HCT116 (cell line): ENCODE results near the gene BRD7. TPM values are rescaled to one million over a fixed set of nuclear protein-coding genes. Genes with fewer than 3 reads are reported as not detected.

Experiments used
- ATAC-seq: fragments of 200-7000 bp; cut with Tn5 transposase; 2 replicates; pipeline ENCODE4 v1.9.1; 2020; ENCODE audit warnings: mild to moderate bottlenecking, moderate library complexity
- BruUV-seq: library from RNA; stranded (reverse); fragments of 400-500 nt; replicated peaks from 2 replicates; lab custom pipeline; 2021; lab: Mats Ljungman, UMichigan
- CTCF ChIA-PET: fragments of 300-600 bp; sonication (Branson Sonifier 250); formaldehyde crosslinking; loops from one replicate; lab custom pipeline; 2021; ENCODE audit warnings: antibody characterized with exemption; lab: Charles Lee
- POLR2A ChIA-PET: fragments of 300-600, 350-600 bp; sonication (Branson Sonifier 250); formaldehyde crosslinking; loops from one replicate; lab custom pipeline; 2021; ENCODE audit warnings: antibody characterized with exemption; lab: Charles Lee
- RAD21 ChIA-PET, 2 experiments: fragments of 300-600 bp; sonication (Branson Sonifier 250); formaldehyde crosslinking; loops; one replicate each; lab custom pipeline; 2023; ENCODE audit warnings: low total read pairs in 2 of 2; ENCODE audit not compliant: uncharacterized antibody in 2 of 2, unreplicated experiment in 2 of 2, low non-redundant PET in 1 of 2; lab: Charles Lee
- DNase-seq: peaks from one replicate; pipeline ENCODE4 v3.0.0-alpha.2; 2010; ENCODE audit warnings: low read depth, low spot score
- H2AFZ ChIP-seq: fragments of 200-600 bp; shearing (Covaris generic), sonication (generic); 2 replicates; pipeline ENCODE4 v1.6.1; 2017; ENCODE audit warnings: low read depth, mixed run types, mixed read lengths, antibody characterized with exemption, low read length; ENCODE audit not compliant: poor library complexity, severe bottlenecking
- H3K27ac ChIP-seq: 2 replicates; pipeline ENCODE4 v1.5.1; 2012; ENCODE audit warnings: low read depth, low read length
- H3K27me3 ChIP-seq: fragments of 200-600 bp; sonication (generic); 2 replicates; pipeline ENCODE4 v1.6.1; 2016; ENCODE audit warnings: mixed run types, low read length, mixed read lengths; ENCODE audit not compliant: insufficient read depth
- H3K36me3 ChIP-seq, 2 experiments: fragments of 200-500 bp in 1 of 2; fragments of 200-600 bp in 1 of 2; sonication (Bioruptor generic) in 1 of 2; sonication (generic) in 1 of 2; 2 replicates each; pipeline versions ENCODE4 v1.5.1 to v1.6.1; 2014 to 2016; ENCODE audit warnings: low read length in 2 of 2, inconsistent platforms in 1 of 2, mixed read lengths in 1 of 2, mixed run types in 1 of 2; ENCODE audit not compliant: insufficient read depth in 2 of 2, control insufficient read depth in 1 of 2
- H3K4me1 ChIP-seq, 2 experiments: fragments of 200-600 bp in 1 of 2; sonication (generic) in 1 of 2; 2 replicates each; pipeline versions ENCODE4 v1.5.1 to v1.6.1; 2012 to 2017; ENCODE audit warnings: low read length in 2 of 2, inconsistent platforms in 1 of 2, mild to moderate bottlenecking in 1 of 2, mixed read lengths in 1 of 2, mixed run types in 1 of 2, moderate library complexity in 1 of 2; ENCODE audit not compliant: insufficient read depth in 2 of 2, control insufficient read depth in 1 of 2
- H3K4me2 ChIP-seq: fragments of 200-600 bp; sonication (generic); 2 replicates; pipeline ENCODE4 v1.6.1; 2017; ENCODE audit warnings: mixed run types, low read length, mixed read lengths
- H3K4me3 ChIP-seq, 2 experiments: fragments of 200-600 bp in 1 of 2; sonication (generic) in 1 of 2; replicated peaks in 1 of 2; 2 replicates each; pipeline ENCODE4 v1.5.1; 2011 to 2016; ENCODE audit warnings: low read length in 2 of 2, control low read depth in 1 of 2, low read depth in 1 of 2, mild to moderate bottlenecking in 1 of 2, mixed read lengths in 1 of 2, mixed run types in 1 of 2
- H3K79me2 ChIP-seq: fragments of 200-600 bp; sonication (generic); 2 replicates; pipeline ENCODE4 v1.6.1; 2017; ENCODE audit warnings: mild to moderate bottlenecking, mixed run types, low read length, moderate library complexity, mixed read lengths; ENCODE audit not compliant: insufficient read depth
- H3K9ac ChIP-seq: fragments of 200-600 bp; sonication (generic); 2 replicates; pipeline ENCODE4 v1.6.1; 2016; ENCODE audit warnings: low read length, mixed read lengths
- H3K9me2 ChIP-seq: fragments of 200-600 bp; sonication (generic), shearing (Covaris generic); 2 replicates; pipeline ENCODE4 v1.6.1; 2017; ENCODE audit warnings: mixed run types, mild to moderate bottlenecking, moderate library complexity; ENCODE audit not compliant: insufficient read depth
- H3K9me3 ChIP-seq, 2 experiments: fragments of 200-500 bp in 1 of 2; fragments of 200-600 bp in 1 of 2; sonication (Bioruptor generic) in 1 of 2; sonication (generic) in 1 of 2; 2 replicates each; pipeline ENCODE4 v1.6.1; 2014 to 2017; ENCODE audit warnings: low read length in 2 of 2, mixed read lengths in 2 of 2, inconsistent platforms in 1 of 2, low read depth in 1 of 2, mild to moderate bottlenecking in 1 of 2, mixed run types in 1 of 2, moderate library complexity in 1 of 2; ENCODE audit not compliant: control insufficient read depth in 1 of 2, insufficient read depth in 1 of 2
- H4K20me1 ChIP-seq: fragments of 200-600 bp; sonication (generic), shearing (Covaris generic); 2 replicates; pipeline ENCODE4 v1.6.1; 2017; ENCODE audit warnings: mixed run types, mild to moderate bottlenecking, moderate library complexity; ENCODE audit not compliant: insufficient read depth
- CBX3 ChIP-seq: IDR thresholded peaks from 2 replicates; pipeline ENCODE4 v1.6.1; 2012; ENCODE audit warnings: low read depth
- CEBPB ChIP-seq: IDR thresholded peaks from 2 replicates; pipeline ENCODE4 v1.6.1; 2012; ENCODE audit warnings: low read depth
- EGR1 ChIP-seq: IDR thresholded peaks from 2 replicates; pipeline ENCODE4 v1.6.1; 2012; ENCODE audit warnings: low read depth
- ELF1 ChIP-seq: IDR thresholded peaks from 2 replicates; pipeline ENCODE4 v1.6.1; 2012; ENCODE audit warnings: low read depth, borderline replicate concordance
- EZH2 ChIP-seq: fragments of 200-600 bp; sonication (generic); IDR thresholded peaks from 2 replicates; pipeline ENCODE4 v1.6.1; 2017; ENCODE audit warnings: antibody characterized with exemption, mixed run types
- EZH2phosphoT487 ChIP-seq: fragments of 200-600 bp; IDR thresholded peaks from 2 replicates; pipeline ENCODE4 v1.6.1; 2018; ENCODE audit warnings: antibody characterized with exemption, borderline replicate concordance
- FOSL1 ChIP-seq: IDR thresholded peaks from 2 replicates; pipeline ENCODE4 v1.6.1; 2012; ENCODE audit warnings: low read depth
- POLR2A ChIP-seq: IDR thresholded peaks from 2 replicates; pipeline ENCODE4 v1.7.0; 2011; ENCODE audit warnings: borderline replicate concordance; ENCODE audit not compliant: insufficient read depth, insufficient read length; ENCODE audit errors: extremely low read depth
- POLR2AphosphoS5 ChIP-seq: IDR thresholded peaks from 2 replicates; pipeline ENCODE4 v1.6.1; 2011; ENCODE audit warnings: mild to moderate bottlenecking, low read depth, low read length, moderate library complexity
- RAD21 ChIP-seq: IDR thresholded peaks from 2 replicates; pipeline ENCODE4 v1.6.1; 2012; ENCODE audit warnings: low read depth, mild to moderate bottlenecking
- SIN3A ChIP-seq: IDR thresholded peaks from 2 replicates; pipeline ENCODE4 v1.6.1; 2012; ENCODE audit warnings: low read depth
- SP1 ChIP-seq: IDR thresholded peaks from 2 replicates; pipeline ENCODE4 v1.6.1; 2012; ENCODE audit warnings: low read depth
- SRF ChIP-seq: IDR thresholded peaks from 2 replicates; pipeline ENCODE4 v1.6.1; 2012; ENCODE audit warnings: low read depth
- TCF7L2 ChIP-seq: IDR thresholded peaks from 2 replicates; pipeline ENCODE4 v1.7.0; 2011; ENCODE audit warnings: borderline replicate concordance, inconsistent platforms; ENCODE audit not compliant: insufficient read depth, insufficient read length; ENCODE audit errors: extremely low read depth
- ZFX ChIP-seq: fragments of 450-650 bp; IDR thresholded peaks from 2 replicates; pipeline ENCODE4 v1.6.1; 2017
- ZNF274 ChIP-seq: fragments of 200-500 bp; sonication (Bioruptor generic); IDR thresholded peaks from 2 replicates; pipeline ENCODE4 v1.6.1; 2014; ENCODE audit warnings: mild to moderate bottlenecking, low read depth, low read length, inconsistent platforms
- intact Hi-C: fragments of 100-400 bp; cut with micrococcal nuclease; formaldehyde crosslinking; loops from 2 replicates; pipeline ENCODE4 v1.10.0; 2022
- total RNA-seq: library from RNA; stranded (reverse); gene quantifications from one replicate; pipeline ENCODE4 v1.2.1, GENCODE V29; 2021; ENCODE audit not compliant: unreplicated experiment
- TF ChIP-seq, protein P1 (sequence below), 3 experiments: fragments of 200-600 bp in 1 of 3; sonication (generic) in 1 of 3; IDR thresholded peaks in 2 of 3; conservative IDR thresholded peaks in 1 of 3; 2 replicates each; pipeline ENCODE4 v1.5.1; 2012 to 2017; ENCODE audit warnings: low read depth in 2 of 3, low read length in 2 of 3, antibody characterized with exemption in 1 of 3, borderline replicate concordance in 1 of 3, control low read depth in 1 of 3, mild to moderate bottlenecking in 1 of 3, mixed read lengths in 1 of 3, mixed run types in 1 of 3, moderate library complexity in 1 of 3; ENCODE audit not compliant: insufficient read depth in 1 of 3
- TF ChIP-seq, protein P2 (sequence below): IDR thresholded peaks from 2 replicates; pipeline ENCODE4 v1.6.1; 2012
- TF ChIP-seq, protein P3 (sequence below): IDR thresholded peaks from 2 replicates; pipeline ENCODE4 v1.6.1; 2012

The BRD7 gene
- total RNA-seq, 1 experiment from 2014 or later: 85.4 TPM

DNA sequence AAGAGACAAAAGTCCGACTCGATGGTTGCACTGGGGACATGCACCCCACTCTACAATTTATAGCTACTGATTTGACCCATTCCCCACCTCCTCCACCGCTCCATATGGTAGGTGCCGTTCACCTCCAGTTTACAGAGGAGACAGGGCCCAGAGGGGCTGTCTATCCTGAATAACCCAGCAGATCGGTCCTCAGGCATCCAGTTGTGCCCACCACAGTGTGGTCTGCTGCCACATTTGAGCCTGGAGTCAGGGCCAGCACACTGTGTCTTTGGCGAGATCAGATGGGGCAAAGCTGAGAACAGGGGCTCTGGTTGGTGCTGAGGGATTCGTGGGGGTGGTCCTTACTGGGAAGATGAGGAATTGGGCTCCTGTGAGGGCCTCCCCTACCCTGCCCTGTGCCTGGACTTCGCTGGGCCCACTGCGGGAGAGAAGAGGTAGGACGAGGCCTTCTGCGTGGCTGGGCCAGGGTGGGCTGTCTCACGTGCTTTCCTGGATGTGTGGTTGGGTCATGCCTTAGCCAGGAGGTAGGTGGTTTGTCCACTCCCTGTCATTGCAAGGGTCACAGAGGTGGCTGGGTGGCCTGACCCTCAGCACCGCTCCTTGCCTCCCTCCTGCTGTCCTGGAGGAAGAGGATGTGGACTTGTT lies 99.6 kb downstream of the BRD7 start:
- 0 out of 2 replicates have a peak, but pooled peaks cover 3% of the 10 kb centered on the region for H3K79me2 ChIP-seq
- H3K9me2 ChIP-seq: no peaks in the 10 kb centered on the region
- H3K4me1 ChIP-seq: peaks cover 22 to 35% of the 10 kb centered on the region in 2 experiments
- no peaks in the 10 kb centered on the region for H3K27me3 ChIP-seq
- intact Hi-C loops: no loop called here
- DNase-seq (no peak), ATAC-seq (no peak)
- ChIA-PET CTCF (no interaction called here), RAD21 (no interaction called here), POLR2A (no interaction called here)
- H3K9ac ChIP-seq: no peak overlapping the region
- H3K27ac ChIP-seq: no peak overlapping the region
- no peaks in the 10 kb centered on the region for H3K36me3 ChIP-seq
- BruUV-seq: no TSS peak
- no peak overlapping the region for H3K4me3 ChIP-seq
- H2AFZ ChIP-seq: no peak overlapping the region
- TF ChIP-seq, protein P1, sequence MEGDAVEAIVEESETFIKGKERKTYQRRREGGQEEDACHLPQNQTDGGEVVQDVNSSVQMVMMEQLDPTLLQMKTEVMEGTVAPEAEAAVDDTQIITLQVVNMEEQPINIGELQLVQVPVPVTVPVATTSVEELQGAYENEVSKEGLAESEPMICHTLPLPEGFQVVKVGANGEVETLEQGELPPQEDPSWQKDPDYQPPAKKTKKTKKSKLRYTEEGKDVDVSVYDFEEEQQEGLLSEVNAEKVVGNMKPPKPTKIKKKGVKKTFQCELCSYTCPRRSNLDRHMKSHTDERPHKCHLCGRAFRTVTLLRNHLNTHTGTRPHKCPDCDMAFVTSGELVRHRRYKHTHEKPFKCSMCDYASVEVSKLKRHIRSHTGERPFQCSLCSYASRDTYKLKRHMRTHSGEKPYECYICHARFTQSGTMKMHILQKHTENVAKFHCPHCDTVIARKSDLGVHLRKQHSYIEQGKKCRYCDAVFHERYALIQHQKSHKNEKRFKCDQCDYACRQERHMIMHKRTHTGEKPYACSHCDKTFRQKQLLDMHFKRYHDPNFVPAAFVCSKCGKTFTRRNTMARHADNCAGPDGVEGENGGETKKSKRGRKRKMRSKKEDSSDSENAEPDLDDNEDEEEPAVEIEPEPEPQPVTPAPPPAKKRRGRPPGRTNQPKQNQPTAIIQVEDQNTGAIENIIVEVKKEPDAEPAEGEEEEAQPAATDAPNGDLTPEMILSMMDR (IDR thresholded peaks at IDR 0.05 in 2 of 3, conservative IDR thresholded peaks at IDR 0.05 in 1 of 3; ENCODE audit: borderline replicate concordance in 1 of 3, insufficient read depth in 1 of 3, low read depth in 2 of 3, low read length in 2 of 3): no peak
- TF ChIP-seq CBX3 (no peak), TCF7L2 (no peak), RAD21 (no peak), POLR2A (no peak), ELF1 (no peak), EZH2phosphoT487 (no peak), SIN3A (no peak), ZNF274 (no peak), SRF (no peak), EZH2 (no peak), SP1 (no peak), POLR2AphosphoS5 (no peak), ZFX (no peak), FOSL1 (no peak), EGR1 (no peak), CEBPB (no peak)
- TF ChIP-seq, protein P2, sequence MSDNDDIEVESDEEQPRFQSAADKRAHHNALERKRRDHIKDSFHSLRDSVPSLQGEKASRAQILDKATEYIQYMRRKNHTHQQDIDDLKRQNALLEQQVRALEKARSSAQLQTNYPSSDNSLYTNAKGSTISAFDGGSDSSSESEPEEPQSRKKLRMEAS: no peak
- TF ChIP-seq, protein P3, sequence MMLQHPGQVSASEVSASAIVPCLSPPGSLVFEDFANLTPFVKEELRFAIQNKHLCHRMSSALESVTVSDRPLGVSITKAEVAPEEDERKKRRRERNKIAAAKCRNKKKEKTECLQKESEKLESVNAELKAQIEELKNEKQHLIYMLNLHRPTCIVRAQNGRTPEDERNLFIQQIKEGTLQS: no peak
- H3K9me3 ChIP-seq: no peaks in the 10 kb centered on the region
- H4K20me1 ChIP-seq: no peaks in the 10 kb centered on the region
- no peak overlapping the region for H3K4me2 ChIP-seq
